Memory B cell (primary cell): Measurements from ENCODE around the gene DSC2.

Experiments
- ATAC-seq: fragments of 150-1000 bp; cut with Tn5 transposase; 2 replicates; pipeline ENCODE4 v1.10.0; 2021; ENCODE audit warnings: low read depth, mild to moderate bottlenecking, moderate library complexity
- DNase-seq, 2 donors: peaks; one replicate each; pipeline ENCODE4 v3.0.0; 2022; ENCODE audit warnings: low spot score in 2 of 2
- H3K27ac Mint-ChIP-seq: one replicate; pipeline ENCODE4 v1.8.0; 2022; ENCODE audit warnings: mild to moderate bottlenecking, moderate library complexity, mixed read lengths
- H3K27me3 Mint-ChIP-seq: one replicate; pipeline ENCODE4 v1.8.0; 2022; ENCODE audit warnings: mixed read lengths
- H3K36me3 Mint-ChIP-seq: one replicate; pipeline ENCODE4 v1.8.0; 2022; ENCODE audit warnings: mild to moderate bottlenecking, mixed read lengths
- H3K4me1 Mint-ChIP-seq: one replicate; pipeline ENCODE4 v1.8.0; 2022; ENCODE audit warnings: mixed read lengths
- H3K4me3 Mint-ChIP-seq: one replicate; pipeline ENCODE4 v1.8.0; 2022; ENCODE audit warnings: mild to moderate bottlenecking, moderate library complexity, mixed read lengths
- H3K9me3 Mint-ChIP-seq: one replicate; pipeline ENCODE4 v1.8.0; 2022; ENCODE audit warnings: mixed read lengths

DSC2 gene

DNA sequence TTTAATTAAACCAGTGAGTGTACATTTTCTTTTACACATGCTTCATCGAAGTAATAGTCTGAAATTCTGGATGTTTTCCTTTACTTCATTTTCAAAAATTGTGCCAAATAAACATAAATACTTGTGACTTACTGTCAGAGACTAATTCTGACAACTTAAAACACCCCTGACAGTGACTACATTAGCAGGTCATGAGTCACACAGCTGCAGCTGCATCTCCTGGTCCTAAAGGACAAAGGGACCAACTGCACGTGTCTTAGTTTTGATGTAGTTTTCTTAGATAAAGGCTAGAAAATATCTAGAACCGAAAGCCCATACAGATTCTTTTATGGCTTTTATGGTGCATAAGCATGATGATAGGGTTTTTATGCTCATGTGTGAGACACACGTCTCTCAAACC, 30.0 kb downstream of the DSC2 start:
- no peaks in the 10 kb centered on the region for H3K36me3 Mint-ChIP-seq
- no peaks in the 10 kb centered on the region for H3K27me3 Mint-ChIP-seq
- peaks cover 8% of the 10 kb centered on the region for H3K9me3 Mint-ChIP-seq
- no peaks in the 10 kb centered on the region for H3K4me1 Mint-ChIP-seq
- DNase-seq (no peak), ATAC-seq (no peak)
- no peak overlapping the region for H3K4me3 Mint-ChIP-seq
- no peak overlapping the region for H3K27ac Mint-ChIP-seq

DNA sequence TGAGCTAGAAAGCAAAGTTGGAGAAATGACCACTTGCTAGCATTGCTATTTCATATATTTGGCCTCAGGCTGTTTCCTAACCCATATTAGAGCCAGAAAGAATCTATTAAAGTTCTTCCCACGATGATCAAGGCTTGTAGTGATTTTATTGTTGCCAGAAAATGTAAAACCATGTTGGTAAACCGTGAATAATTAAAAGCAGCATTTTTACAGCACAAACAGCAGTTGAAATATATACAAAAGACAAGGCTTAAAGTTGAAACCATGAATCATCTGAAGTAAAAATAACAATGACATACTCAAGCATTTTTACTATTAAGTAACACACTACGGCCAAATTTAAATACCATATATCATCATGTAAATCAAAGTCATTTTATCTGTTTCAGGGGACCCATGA, 32.0 kb downstream of the DSC2 start:
- Mint-ChIP-seq H3K36me3 (no peaks in the 10 kb centered on the region), H3K4me3 (no peak overlapping the region), H3K27me3 (no peaks in the 10 kb centered on the region), H3K27ac (no peak overlapping the region), H3K9me3 (peaks cover 8% of the 10 kb centered on the region), H3K4me1 (no peaks in the 10 kb centered on the region)
- ATAC-seq = no peak
- DNase-seq = no peak

DNA sequence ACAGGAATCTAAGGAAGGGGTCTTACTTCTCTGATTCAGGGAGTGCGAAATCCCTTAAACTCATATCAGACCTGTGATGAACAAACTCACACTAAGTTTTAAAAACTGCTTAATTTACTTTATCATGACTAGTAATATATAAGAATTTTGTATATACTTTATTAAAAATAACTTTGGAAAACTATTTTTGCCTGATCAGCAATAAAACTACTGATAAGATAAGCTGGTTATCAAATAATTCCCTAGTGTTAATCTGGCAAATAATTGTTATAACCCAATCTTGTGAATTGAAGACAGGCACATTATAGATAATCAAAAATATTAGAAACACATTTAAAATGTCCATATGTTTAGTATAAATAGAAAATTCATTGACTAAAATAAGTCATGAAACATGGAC, 36.0 kb downstream of the DSC2 start:
- H3K36me3 Mint-ChIP-seq = no peaks in the 10 kb centered on the region
- H3K4me3 Mint-ChIP-seq = no peak overlapping the region
- no peaks in the 10 kb centered on the region for H3K27me3 Mint-ChIP-seq
- H3K4me1 Mint-ChIP-seq = no peaks in the 10 kb centered on the region
- ATAC-seq = no peak
- H3K27ac Mint-ChIP-seq = no peak overlapping the region
- DNase-seq = no peak
- H3K9me3 Mint-ChIP-seq = peaks cover 3% of the 10 kb centered on the region

DNA sequence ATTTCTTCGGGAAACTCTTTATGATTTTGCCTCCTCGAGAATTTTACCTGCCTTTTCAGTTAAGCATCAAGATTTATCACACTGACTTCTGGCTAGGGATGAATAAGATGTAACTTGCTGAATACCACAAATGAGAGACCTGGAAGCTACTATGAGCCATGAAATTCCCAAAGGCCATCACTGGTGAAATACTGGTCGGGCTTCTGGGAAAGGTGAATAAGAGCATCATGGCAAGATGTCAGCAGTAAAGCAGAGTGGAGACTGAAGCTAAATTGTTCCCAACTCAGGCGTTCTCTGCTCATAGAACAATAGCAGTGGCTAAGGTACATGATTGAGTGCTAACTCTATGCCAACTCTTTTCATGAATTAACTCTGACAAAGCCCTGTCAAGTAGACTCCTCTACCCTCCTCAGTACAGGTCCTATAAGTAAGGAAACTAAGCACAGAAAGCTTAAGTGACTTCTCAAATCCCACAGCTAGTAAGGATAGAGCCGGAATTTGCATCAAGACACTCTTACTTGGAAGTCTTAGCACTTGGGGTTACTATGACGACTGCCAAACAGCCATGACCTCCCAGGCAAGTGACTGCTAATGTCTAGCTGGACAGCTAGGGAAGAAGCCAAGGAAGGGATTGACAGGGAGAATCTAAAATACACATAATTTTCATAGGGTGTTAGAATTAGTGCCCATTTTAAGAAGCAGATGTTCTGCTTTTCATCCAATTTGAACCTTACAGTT, 37.0 kb downstream of the DSC2 start:
- Mint-ChIP-seq H3K4me1 (no peaks in the 10 kb centered on the region), H3K27me3 (no peaks in the 10 kb centered on the region), H3K4me3 (no peak overlapping the region), H3K9me3 (peaks cover 3% of the 10 kb centered on the region), H3K27ac (no peak overlapping the region), H3K36me3 (no peaks in the 10 kb centered on the region)
- DNase-seq (no peak), ATAC-seq (no peak)

DNA sequence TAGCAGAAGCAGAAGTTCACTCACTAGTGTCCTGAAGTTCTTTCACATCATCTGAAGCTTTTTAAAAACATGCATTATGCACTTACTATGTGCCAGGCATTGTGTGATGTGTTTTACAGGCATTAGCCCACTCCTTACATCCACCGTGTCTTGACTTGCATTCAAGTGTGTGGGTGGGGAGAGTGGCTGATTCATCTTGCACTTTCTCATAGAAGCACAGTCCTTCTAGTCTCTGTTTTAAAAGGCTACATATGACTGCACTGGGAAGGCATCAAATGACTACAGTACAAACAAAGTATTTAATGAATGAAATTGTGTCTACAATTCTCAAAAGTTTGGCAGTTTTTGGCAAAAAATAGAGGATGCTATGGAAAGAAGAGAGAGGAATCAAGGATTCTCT, 38.1 kb downstream of the DSC2 start:
- ATAC-seq (no peak), DNase-seq (no peak)
- Mint-ChIP-seq H3K27ac (no peak overlapping the region), H3K4me3 (no peak overlapping the region), H3K36me3 (no peaks in the 10 kb centered on the region), H3K9me3 (peaks cover 2% of the 10 kb centered on the region), H3K27me3 (no peaks in the 10 kb centered on the region), H3K4me1 (no peaks in the 10 kb centered on the region)

DNA sequence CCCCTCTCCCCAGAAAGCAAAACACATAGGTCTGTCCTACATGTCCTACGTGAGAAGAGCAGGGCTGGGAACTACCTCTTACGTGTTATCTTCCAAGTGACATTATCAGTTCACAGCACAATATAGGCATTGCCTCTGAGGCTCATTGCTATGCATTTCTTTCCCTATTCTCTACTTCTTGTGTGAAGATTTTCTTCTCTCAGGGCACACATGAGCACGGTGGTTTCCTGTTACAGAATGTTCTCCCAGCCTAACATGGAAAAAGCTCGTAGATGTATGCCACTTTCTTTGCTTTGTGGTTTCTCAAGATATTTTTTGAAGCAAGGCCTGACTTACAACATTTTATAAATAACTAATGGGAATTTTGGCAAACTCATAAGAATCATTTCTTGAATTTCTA, 40.3 kb downstream of the DSC2 start:
- Mint-ChIP-seq H3K4me1 (no peaks in the 10 kb centered on the region), H3K36me3 (no peaks in the 10 kb centered on the region), H3K27ac (no peak overlapping the region), H3K4me3 (no peak overlapping the region), H3K9me3 (peaks cover 2% of the 10 kb centered on the region), H3K27me3 (no peaks in the 10 kb centered on the region)
- DNase-seq = no peak
- ATAC-seq = no peak

DNA sequence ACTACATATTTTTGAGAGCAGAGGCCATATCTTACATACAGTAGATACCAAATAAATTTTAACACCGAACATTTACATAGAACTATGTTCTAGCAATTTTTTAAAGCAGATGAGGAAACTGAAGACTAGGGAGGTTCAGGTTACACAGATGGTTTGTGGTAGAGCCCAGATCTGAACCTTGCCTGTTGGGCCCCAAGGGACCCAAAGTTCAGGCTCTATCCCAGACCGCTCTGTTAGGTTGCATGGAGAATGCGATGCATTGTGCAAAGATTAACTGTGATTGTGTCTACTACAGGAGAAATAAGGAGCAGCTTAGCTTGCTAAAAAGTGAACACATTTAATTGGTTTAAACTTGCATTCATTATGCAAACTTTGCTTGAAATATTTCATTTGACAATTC, 43.3 kb downstream of the DSC2 start:
- peaks cover 7% of the 10 kb centered on the region for H3K9me3 Mint-ChIP-seq
- H3K27me3 Mint-ChIP-seq = no peaks in the 10 kb centered on the region
- H3K36me3 Mint-ChIP-seq = no peaks in the 10 kb centered on the region
- DNase-seq (no peak), ATAC-seq (no peak)
- no peaks in the 10 kb centered on the region for H3K4me1 Mint-ChIP-seq
- no peak overlapping the region for H3K27ac Mint-ChIP-seq
- no peak overlapping the region for H3K4me3 Mint-ChIP-seq

DNA sequence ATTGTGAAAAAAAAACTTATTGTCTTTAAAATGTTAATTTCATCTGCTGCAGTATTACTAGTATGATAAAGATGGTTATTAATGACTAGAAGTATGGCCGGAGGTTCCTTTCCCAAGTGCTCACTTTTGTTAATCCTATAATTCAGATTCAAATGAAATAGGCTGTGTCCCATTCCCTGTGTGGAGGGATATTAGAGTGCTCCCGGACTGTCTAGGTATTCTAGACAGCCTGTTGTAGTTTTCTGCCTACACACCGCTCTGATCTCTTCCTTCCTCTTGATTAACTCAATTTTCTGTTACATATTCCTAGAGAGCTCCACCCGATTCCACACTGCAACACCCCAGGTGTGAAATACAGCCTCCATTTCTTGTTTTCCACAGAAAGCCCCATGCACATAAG, 44.3 kb downstream of the DSC2 start:
- peaks cover 9% of the 10 kb centered on the region for H3K9me3 Mint-ChIP-seq
- no peaks in the 10 kb centered on the region for H3K4me1 Mint-ChIP-seq
- no peak overlapping the region for H3K27ac Mint-ChIP-seq
- DNase-seq = no peak
- H3K4me3 Mint-ChIP-seq = no peak overlapping the region
- H3K27me3 Mint-ChIP-seq = no peaks in the 10 kb centered on the region
- H3K36me3 Mint-ChIP-seq = no peaks in the 10 kb centered on the region
- no peak for ATAC-seq

DNA sequence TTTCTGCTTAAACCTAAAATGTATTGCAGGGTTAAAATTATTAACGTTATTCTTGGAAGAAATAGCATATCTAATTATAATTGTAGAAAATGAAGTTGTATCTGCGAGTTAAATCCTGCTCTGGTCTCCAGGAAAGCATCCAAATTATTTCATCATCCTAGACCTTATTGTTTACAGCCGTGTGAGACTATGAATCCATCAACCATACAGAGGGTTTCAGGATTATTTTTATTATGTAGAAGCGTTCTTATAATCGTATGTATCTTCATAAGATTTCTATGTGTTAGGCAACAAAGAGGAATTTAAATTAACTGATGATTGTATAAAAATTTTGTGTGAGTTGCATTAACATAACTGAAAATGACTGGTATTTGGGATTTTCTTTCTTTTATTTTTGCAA, 45.2 kb downstream of the DSC2 start:
- DNase-seq (no peak), ATAC-seq (no peak)
- Mint-ChIP-seq H3K4me1 (no peaks in the 10 kb centered on the region), H3K27ac (no peak overlapping the region), H3K36me3 (no peaks in the 10 kb centered on the region), H3K9me3 (peaks cover 11% of the 10 kb centered on the region), H3K27me3 (no peaks in the 10 kb centered on the region), H3K4me3 (no peak overlapping the region)

DNA sequence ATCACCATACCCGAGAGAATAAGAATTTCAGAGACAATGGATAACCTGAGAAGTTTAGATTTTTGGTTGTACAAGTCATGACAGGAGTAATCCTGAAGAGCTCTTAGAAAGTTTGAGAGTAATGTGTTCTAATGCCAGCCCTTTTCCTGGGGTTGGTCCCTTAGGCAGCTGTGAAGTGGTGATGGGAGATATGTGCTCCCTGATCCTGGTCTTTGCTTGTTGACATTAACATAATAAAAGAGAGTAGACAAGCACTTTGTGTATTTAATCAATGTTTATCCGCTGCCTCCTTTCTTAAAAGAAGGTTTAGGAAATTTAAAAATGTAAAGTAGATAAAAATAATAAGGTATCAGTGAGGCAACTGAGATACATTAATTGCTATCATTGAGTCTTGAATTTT, 45.9 kb downstream of the DSC2 start:
- ATAC-seq = no peak
- no peak overlapping the region for H3K27ac Mint-ChIP-seq
- no peaks in the 10 kb centered on the region for H3K4me1 Mint-ChIP-seq
- no peak overlapping the region for H3K4me3 Mint-ChIP-seq
- DNase-seq = no peak
- peaks cover 12% of the 10 kb centered on the region for H3K9me3 Mint-ChIP-seq
- no peaks in the 10 kb centered on the region for H3K27me3 Mint-ChIP-seq
- no peaks in the 10 kb centered on the region for H3K36me3 Mint-ChIP-seq

DNA sequence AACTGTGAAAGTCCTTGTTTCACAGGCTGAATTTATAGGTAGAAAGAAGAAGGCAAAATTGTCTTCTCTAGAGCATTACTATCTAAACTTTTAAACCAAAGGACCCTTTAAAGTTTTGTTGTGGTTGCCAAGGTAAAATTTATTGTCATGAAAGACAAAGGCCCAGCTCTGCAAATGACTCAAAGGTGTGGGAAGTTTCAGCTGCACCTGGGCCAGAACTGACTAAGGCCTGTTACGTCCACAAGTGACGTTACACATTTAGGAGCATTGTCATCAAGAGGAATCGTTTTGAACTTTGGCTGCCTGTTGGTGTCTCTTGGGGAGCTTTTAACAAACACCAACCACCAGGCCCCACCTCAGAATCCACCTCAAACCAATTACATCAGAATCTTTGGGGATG, 51.6 kb downstream of the DSC2 start:
- Mint-ChIP-seq H3K4me3 (no peak overlapping the region), H3K4me1 (no peaks in the 10 kb centered on the region), H3K9me3 (peaks cover 12% of the 10 kb centered on the region), H3K36me3 (no peaks in the 10 kb centered on the region), H3K27ac (no peak overlapping the region), H3K27me3 (no peaks in the 10 kb centered on the region)
- no peak for DNase-seq
- ATAC-seq = no peak

DNA sequence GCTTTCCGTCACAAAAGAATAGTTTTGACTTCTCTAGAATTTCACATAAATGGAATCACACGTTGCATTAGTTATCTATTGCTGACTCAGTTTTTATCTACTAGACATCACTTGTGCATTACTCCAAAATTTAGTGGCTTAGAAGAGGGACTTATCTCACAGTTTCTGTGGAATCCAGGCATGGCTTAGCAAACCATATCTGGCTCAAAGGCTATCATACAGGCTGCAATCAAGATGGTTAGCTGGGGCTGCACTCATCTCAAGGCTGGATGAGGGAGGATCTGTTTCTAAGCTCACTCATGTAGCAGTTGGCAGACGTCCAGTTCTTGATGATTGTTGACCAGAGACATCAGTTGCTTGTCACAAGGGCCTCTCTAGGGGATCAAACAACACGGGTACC, 53.0 kb downstream of the DSC2 start:
- Mint-ChIP-seq H3K9me3 (peaks cover 8% of the 10 kb centered on the region), H3K27me3 (no peaks in the 10 kb centered on the region), H3K36me3 (no peaks in the 10 kb centered on the region), H3K4me3 (no peak overlapping the region), H3K4me1 (no peaks in the 10 kb centered on the region), H3K27ac (no peak overlapping the region)
- ATAC-seq (no peak), DNase-seq (no peak)

DNA sequence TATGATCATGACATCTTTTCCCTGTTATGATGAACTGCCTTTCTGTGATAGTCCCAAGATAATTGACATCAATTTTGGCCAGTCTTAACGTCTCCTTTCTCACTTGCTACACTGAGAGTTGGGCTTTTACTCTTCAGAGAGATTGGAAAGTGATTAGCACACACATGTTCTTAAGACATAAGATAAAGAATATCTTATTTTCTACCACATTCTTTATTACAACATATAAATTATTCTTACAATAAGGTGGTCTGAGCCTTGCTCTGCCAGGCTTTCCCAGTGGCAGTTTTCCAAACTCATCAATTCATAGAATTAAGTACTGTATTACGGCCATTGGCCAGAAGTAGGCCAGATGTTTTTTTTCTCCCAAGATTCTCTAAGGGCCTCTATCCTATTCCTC, 54.0 kb downstream of the DSC2 start:
- no peak overlapping the region for H3K27ac Mint-ChIP-seq
- peaks cover 9% of the 10 kb centered on the region for H3K9me3 Mint-ChIP-seq
- DNase-seq (no peak), ATAC-seq (no peak)
- no peaks in the 10 kb centered on the region for H3K36me3 Mint-ChIP-seq
- no peaks in the 10 kb centered on the region for H3K27me3 Mint-ChIP-seq
- H3K4me3 Mint-ChIP-seq = no peak overlapping the region
- no peaks in the 10 kb centered on the region for H3K4me1 Mint-ChIP-seq

DNA sequence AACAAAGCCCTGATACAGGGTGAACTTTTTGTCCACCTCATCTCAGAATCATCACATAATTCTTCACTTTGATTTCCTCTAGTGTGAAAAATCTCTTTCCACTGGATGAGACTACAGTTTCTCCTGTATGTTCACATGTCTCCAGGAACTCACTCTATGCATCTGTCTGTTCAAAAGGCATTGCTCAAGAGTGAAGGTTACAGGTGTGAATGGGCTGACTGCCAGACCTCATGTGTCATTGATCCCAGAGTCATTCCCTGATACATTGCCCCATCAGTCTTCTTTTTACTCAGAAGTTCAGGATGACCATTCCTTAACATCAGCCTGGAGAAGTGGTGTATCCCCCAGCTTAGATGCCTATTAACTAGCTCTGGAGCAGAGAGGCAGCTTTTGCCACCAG, 55.3 kb downstream of the DSC2 start:
- DNase-seq (no peak), ATAC-seq (no peak)
- Mint-ChIP-seq H3K9me3 (peaks cover 3% of the 10 kb centered on the region), H3K27me3 (peaks cover under 1% of the 10 kb centered on the region), H3K4me1 (no peaks in the 10 kb centered on the region), H3K4me3 (no peak overlapping the region), H3K27ac (no peak overlapping the region), H3K36me3 (no peaks in the 10 kb centered on the region)

DNA sequence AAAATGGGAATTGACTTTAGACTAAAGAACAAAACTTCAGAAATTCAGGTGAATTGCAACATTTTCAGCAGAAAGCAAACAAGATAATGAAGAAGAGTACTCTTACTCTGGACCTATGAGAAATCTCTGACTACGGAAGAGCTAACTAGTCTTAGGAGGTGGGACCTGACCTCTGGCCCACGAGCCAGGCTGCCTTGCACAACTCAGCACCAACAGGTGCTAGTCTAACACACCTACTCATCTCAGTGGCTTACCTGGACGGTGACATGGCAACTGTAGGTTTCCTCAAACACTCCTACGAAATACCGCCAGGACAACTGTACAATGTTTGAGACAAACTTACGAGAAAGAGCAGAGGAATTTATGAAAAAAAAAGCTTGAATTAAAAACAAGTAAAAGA, 56.6 kb downstream of the DSC2 start:
- Mint-ChIP-seq H3K27me3 (peaks cover 4% of the 10 kb centered on the region), H3K4me1 (no peaks in the 10 kb centered on the region), H3K27ac (no peak overlapping the region), H3K4me3 (no peak overlapping the region), H3K36me3 (peaks cover 3% of the 10 kb centered on the region), H3K9me3 (peaks cover 2% of the 10 kb centered on the region)
- no peak for DNase-seq
- no peak for ATAC-seq
